GM19043 (cell line): ENCODE results near the gene AKR1C1.
"Not testable (repeated sequence)": the region's sequence is repeated elsewhere in the genome, so short reads cannot be mapped to it uniquely, and the experiment has no call there.

Experiments used
- ATAC-seq: cut with Tn5 transposase; IDR thresholded peaks from one replicate; pipeline ENCODE4 v1.9.1; 2021; ENCODE audit warnings: low read depth; ENCODE audit not compliant: unreplicated experiment

AKR1C1 gene

GRCh38 chr10:5013385-5013784 lies 50.2 kb downstream of the AKR1C1 start:
- no peak for ATAC-seq

- not testable (repeated sequence) for ATAC-seq
Measured at GRCh38 chr10:5014200-5014910, 51.1 kb downstream of the AKR1C1 start.

GRCh38 chr10:5014936-5015335 lies 51.7 kb downstream of the AKR1C1 start:
- no peak for ATAC-seq

DNA sequence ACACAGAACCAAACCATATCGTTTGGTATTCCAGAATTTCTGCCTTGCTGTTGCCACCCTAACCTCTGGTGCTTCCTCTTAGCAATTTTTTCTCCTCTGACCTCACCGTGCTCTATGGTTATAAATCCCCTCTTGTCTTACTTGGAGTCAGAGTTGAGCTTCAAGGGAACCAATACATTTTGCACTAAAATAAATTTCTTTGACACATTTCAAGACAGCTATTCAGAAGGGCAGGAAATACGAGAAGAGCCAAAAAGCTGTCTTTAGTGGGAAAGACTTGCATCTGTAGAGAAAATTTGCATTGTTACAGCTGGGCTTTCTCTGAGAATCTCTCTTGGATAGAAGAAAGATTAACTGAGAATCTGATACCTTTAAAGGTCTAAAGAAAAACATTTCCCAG lies 54.9 kb downstream of the AKR1C1 start:
- no peak for ATAC-seq

GRCh38 chr10:5018671-5019277 lies 55.6 kb downstream of the AKR1C1 start:
- not testable (repeated sequence) for ATAC-seq

GRCh38 chr10:5019770-5020612 lies 56.8 kb downstream of the AKR1C1 start:
- not testable (repeated sequence) for ATAC-seq

- not testable (repeated sequence) for ATAC-seq
Measured at GRCh38 chr10:5021624-5022290, 58.5 kb downstream of the AKR1C1 start.

GRCh38 chr10:5023177-5023805 lies 60.1 kb downstream of the AKR1C1 start:
- no peak for ATAC-seq

DNA sequence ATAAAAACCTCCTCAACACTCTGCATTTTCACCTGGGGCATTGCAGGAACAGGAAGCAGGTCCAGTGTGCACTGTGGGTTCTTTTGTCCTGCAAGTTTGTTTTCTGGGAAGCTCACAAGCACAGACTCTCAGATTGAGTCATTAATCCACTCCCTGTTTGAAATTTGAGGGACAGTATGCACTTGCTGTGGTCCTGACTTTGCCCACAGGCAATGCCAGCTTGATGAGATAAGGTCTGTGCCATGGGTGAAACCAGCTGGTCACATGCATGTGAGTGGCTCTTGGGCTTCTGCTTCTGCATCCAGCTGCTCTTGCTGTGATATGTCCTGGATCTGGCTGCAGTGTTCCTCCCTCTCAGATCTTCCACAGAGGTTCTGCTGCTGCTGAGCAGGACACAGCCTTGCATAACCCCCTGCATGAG lies 62.3 kb downstream of the AKR1C1 start:
- not testable (repeated sequence) for ATAC-seq

- no peak for ATAC-seq
Measured at GRCh38 chr10:5030989-5031388, 67.8 kb downstream of the AKR1C1 start.

- not testable (repeated sequence) for ATAC-seq
Measured at GRCh38 chr10:5031588-5031987, 68.4 kb downstream of the AKR1C1 start.

- ATAC-seq = not testable (repeated sequence)
Measured at GRCh38 chr10:5032444-5032843, 69.2 kb downstream of the AKR1C1 start.
